HepG2 (cell line): ENCODE data around the gene FBXO24. TPM values are rescaled to one million over a fixed set of nuclear protein-coding genes. Genes with fewer than 3 reads are reported as not detected.
A peak's percentile ranks its signal among the peaks of the same experiment; 100 is the strongest.

Experiments used
- DPF2 ChIP-seq: sonication (generic); formaldehyde crosslinking; IDR thresholded peaks from 2 replicates; pipeline ENCODE4 v1.4.0; 2020; ENCODE audit warnings: mild to moderate bottlenecking, low read depth, missing genetic modification reagents, borderline replicate concordance
- EED ChIP-seq: sonication (generic); formaldehyde crosslinking; IDR thresholded peaks from 2 replicates; pipeline ENCODE4 v1.5.0; 2020; ENCODE audit warnings: mild to moderate bottlenecking, missing genetic modification reagents
- ELF1 ChIP-seq: sonication (generic); formaldehyde crosslinking; IDR thresholded peaks from 2 replicates; pipeline ENCODE4 v1.4.0; 2020; ENCODE audit warnings: missing genetic modification reagents
- JARID2 ChIP-seq: sonication (generic); formaldehyde crosslinking; IDR thresholded peaks from 2 replicates; pipeline ENCODE4 v1.8.1; 2023; ENCODE audit warnings: missing genetic modification reagents, inconsistent platforms; ENCODE audit not compliant: insufficient replicate concordance
- MEIS2 ChIP-seq: sonication (generic); formaldehyde crosslinking; IDR thresholded peaks from 2 replicates; pipeline ENCODE4 v1.9.0; 2021; ENCODE audit warnings: mild to moderate bottlenecking, missing genetic modification reagents
- NFIC ChIP-seq: IDR thresholded peaks from 2 replicates; pipeline ENCODE4 v1.6.1; 2012; ENCODE audit warnings: mild to moderate bottlenecking, low read length, inconsistent platforms
- REXO4 ChIP-seq: sonication (generic); formaldehyde crosslinking; IDR thresholded peaks from 2 replicates; pipeline ENCODE4 v1.8.0; 2022; ENCODE audit warnings: missing genetic modification reagents, mild to moderate bottlenecking, borderline replicate concordance
- TCF12 ChIP-seq, 2 experiments: fragments of 450-650 bp in 1 of 2; sonication (generic) in 1 of 2; formaldehyde crosslinking in 1 of 2; IDR thresholded peaks; 2 replicates each; pipeline versions ENCODE4 v1.6.1 to v1.8.0; 2017 to 2022; ENCODE audit warnings: antibody characterized with exemption in 1 of 2, mild to moderate bottlenecking in 1 of 2, missing genetic modification reagents in 1 of 2, moderate library complexity in 1 of 2
- TCF7 ChIP-seq: sonication (generic); IDR thresholded peaks from 2 replicates; pipeline ENCODE4 v1.6.1; 2016; ENCODE audit warnings: antibody characterized with exemption, low read depth
- ZFP82 ChIP-seq: sonication (generic); formaldehyde crosslinking; IDR thresholded peaks from 2 replicates; pipeline ENCODE4 v1.5.1; 2020; ENCODE audit warnings: mild to moderate bottlenecking, missing genetic modification reagents, borderline replicate concordance
- ZNF205 ChIP-seq: IDR thresholded peaks from 2 replicates; pipeline ENCODE4 v1.6.1; 2018; ENCODE audit warnings: missing biosample characterization, missing genetic modification reagents
- ZNF335 ChIP-seq: sonication (generic); formaldehyde crosslinking; IDR thresholded peaks from 2 replicates; pipeline ENCODE4 v1.4.0; 2020; ENCODE audit warnings: missing genetic modification reagents
- ZNF839 ChIP-seq: sonication (generic); formaldehyde crosslinking; IDR thresholded peaks from 2 replicates; pipeline ENCODE4 v1.4.0; 2020; ENCODE audit warnings: missing genetic modification reagents, mild to moderate bottlenecking, borderline replicate concordance
- ZNF879 ChIP-seq: sonication (generic); formaldehyde crosslinking; IDR thresholded peaks from 2 replicates; pipeline ENCODE4 v1.8.1; 2023; ENCODE audit warnings: missing genetic modification reagents
- polyA plus RNA-seq, 8 experiments: library from polyadenylated mRNA; depleted of rRNA in 3 of 8; stranded (reverse) in 7 of 8; unstranded in 1 of 8; fragments of >200 nt; fragmentation: Illumina TruSeq in 4 of 8; extraction: Trizol in 4 of 8; gene quantifications; 2 replicates each; pipeline versions ENCODE4 v1.2.1 to v1.2.3, GENCODE V29; 2011 to 2016; ENCODE audit warnings: low read depth in 4 of 8, missing spikeins in 1 of 8, mixed read lengths in 1 of 8; ENCODE audit not compliant: insufficient read depth in 1 of 8
- total RNA-seq, 5 experiments: library from RNA; depleted of rRNA; stranded (reverse); fragments of >200 nt; fragmentation: Illumina TruSeq; extraction: Trizol; gene quantifications; 2 replicates each; pipeline ENCODE4 v1.2.3, GENCODE V29; 2016; ENCODE audit warnings: low read depth in 1 of 5
- TF ChIP-seq, protein P1 (sequence below): sonication (generic); formaldehyde crosslinking; IDR thresholded peaks from 2 replicates; pipeline ENCODE4 v1.5.1; 2020; ENCODE audit warnings: mild to moderate bottlenecking, moderate library complexity, missing genetic modification reagents
- TF ChIP-seq, protein P2 (sequence below): sonication (generic); formaldehyde crosslinking; IDR thresholded peaks from 2 replicates; pipeline ENCODE4 v1.8.1; 2023; ENCODE audit warnings: mild to moderate bottlenecking, missing genetic modification reagents
- TF ChIP-seq, protein P3 (sequence below): sonication (generic); formaldehyde crosslinking; IDR thresholded peaks from 2 replicates; pipeline ENCODE4 v1.5.1; 2020; ENCODE audit warnings: missing genetic modification reagents, mild to moderate bottlenecking, borderline replicate concordance
- TF ChIP-seq, protein P4 (sequence below): fragments of 450-650 bp; IDR thresholded peaks from 2 replicates; pipeline ENCODE4 v1.6.1; 2017; ENCODE audit warnings: mild to moderate bottlenecking
- TF ChIP-seq, protein P5 (sequence below): sonication (generic); formaldehyde crosslinking; IDR thresholded peaks from 2 replicates; pipeline ENCODE4 v1.4.0; 2020; ENCODE audit warnings: mild to moderate bottlenecking, low read depth, missing genetic modification reagents

Gene FBXO24
- total and polyA plus RNA-seq, 2 of the 13 experiments (the other 11 are each of a cell fraction or from before 2014, with no cell fraction given) = 0.20 to 0.55 TPM

DNA sequence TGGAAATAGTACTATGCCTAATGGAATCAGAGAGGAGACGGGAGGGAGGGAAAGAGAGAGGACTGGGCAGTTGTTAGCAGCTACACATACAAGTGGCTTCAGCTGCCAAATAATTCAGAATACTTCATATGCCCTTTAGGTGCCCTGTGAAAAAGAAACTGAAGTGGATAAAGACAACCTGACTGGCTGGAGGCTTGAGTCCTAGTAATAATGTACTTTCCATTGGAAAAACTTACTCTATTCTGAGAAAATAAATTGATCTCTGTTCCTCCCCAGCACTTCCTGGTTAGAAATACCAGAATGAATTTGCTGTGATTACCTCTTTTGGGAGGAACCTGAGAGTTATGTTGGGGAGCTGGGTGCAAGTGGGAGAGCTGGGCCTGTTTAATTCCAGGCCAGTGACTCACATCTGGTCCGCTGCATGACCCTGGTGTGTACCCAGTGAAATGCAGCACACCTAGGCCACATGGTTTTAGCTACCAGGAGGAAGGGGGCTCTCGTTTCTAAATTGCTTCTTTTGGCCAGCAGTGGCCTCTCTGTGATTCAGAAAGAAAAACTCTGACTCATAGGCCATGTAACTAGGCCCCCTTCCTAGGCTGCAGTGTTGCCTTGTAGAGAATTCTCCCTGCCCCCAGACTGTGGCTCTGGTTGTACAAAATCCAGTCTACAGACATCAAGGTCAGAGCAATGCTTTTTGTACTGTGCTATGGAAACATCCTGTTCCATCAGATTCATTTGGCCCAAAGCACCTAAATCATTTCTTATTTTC lies 40.6 kb upstream of the FBXO24 start (continued):
- TF ChIP-seq DPF2 (peak; percentile 75; the same call in 1 of the 2 replicates), ZNF335 (CRISPR knock-in tag) (peak; percentile 68; the same call in 1 of the 2 replicates), TCF7 (peak; percentile 3; the same call in 1 of the 2 replicates), ZNF839 (no peak), JARID2 (peak; percentile 53), REXO4 (CRISPR knock-in tag) (no peak), ZNF205 (peak; percentile 46; the same call in 1 of the 2 replicates), NFIC (no peak), EED (no peak), ZFP82 (CRISPR knock-in tag) (no peak), TCF12 (IDR thresholded peaks at IDR 0.05) (no peak), TCF12 (CRISPR knock-in tag; IDR thresholded peaks at IDR 0.05) (0 out of 2 replicates have a peak, but pooled peaks have one; percentile 52), ELF1 (CRISPR knock-in tag) (peak; percentile 56; the same call in 1 of the 2 replicates), MEIS2 (CRISPR knock-in tag) (0 out of 2 replicates have a peak, but pooled peaks have one; percentile 32), ZNF879 (CRISPR knock-in tag) (0 out of 2 replicates have a peak, but pooled peaks have one; percentile 27)
- TF ChIP-seq, protein P1, sequence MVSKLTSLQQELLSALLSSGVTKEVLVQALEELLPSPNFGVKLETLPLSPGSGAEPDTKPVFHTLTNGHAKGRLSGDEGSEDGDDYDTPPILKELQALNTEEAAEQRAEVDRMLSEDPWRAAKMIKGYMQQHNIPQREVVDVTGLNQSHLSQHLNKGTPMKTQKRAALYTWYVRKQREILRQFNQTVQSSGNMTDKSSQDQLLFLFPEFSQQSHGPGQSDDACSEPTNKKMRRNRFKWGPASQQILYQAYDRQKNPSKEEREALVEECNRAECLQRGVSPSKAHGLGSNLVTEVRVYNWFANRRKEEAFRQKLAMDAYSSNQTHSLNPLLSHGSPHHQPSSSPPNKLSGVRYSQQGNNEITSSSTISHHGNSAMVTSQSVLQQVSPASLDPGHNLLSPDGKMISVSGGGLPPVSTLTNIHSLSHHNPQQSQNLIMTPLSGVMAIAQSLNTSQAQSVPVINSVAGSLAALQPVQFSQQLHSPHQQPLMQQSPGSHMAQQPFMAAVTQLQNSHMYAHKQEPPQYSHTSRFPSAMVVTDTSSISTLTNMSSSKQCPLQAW (CRISPR knock-in tag) = no peak
- TF ChIP-seq, protein P2, sequence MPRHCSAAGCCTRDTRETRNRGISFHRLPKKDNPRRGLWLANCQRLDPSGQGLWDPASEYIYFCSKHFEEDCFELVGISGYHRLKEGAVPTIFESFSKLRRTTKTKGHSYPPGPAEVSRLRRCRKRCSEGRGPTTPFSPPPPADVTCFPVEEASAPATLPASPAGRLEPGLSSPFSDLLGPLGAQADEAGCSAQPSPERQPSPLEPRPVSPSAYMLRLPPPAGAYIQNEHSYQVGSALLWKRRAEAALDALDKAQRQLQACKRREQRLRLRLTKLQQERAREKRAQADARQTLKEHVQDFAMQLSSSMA (CRISPR knock-in tag) = 0 out of 2 replicates have a peak, but pooled peaks have one; percentile 28
- TF ChIP-seq, protein P3, sequence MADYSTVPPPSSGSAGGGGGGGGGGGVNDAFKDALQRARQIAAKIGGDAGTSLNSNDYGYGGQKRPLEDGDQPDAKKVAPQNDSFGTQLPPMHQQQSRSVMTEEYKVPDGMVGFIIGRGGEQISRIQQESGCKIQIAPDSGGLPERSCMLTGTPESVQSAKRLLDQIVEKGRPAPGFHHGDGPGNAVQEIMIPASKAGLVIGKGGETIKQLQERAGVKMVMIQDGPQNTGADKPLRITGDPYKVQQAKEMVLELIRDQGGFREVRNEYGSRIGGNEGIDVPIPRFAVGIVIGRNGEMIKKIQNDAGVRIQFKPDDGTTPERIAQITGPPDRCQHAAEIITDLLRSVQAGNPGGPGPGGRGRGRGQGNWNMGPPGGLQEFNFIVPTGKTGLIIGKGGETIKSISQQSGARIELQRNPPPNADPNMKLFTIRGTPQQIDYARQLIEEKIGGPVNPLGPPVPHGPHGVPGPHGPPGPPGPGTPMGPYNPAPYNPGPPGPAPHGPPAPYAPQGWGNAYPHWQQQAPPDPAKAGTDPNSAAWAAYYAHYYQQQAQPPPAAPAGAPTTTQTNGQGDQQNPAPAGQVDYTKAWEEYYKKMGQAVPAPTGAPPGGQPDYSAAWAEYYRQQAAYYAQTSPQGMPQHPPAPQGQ (CRISPR knock-in tag) = no peak
- TF ChIP-seq, protein P4, sequence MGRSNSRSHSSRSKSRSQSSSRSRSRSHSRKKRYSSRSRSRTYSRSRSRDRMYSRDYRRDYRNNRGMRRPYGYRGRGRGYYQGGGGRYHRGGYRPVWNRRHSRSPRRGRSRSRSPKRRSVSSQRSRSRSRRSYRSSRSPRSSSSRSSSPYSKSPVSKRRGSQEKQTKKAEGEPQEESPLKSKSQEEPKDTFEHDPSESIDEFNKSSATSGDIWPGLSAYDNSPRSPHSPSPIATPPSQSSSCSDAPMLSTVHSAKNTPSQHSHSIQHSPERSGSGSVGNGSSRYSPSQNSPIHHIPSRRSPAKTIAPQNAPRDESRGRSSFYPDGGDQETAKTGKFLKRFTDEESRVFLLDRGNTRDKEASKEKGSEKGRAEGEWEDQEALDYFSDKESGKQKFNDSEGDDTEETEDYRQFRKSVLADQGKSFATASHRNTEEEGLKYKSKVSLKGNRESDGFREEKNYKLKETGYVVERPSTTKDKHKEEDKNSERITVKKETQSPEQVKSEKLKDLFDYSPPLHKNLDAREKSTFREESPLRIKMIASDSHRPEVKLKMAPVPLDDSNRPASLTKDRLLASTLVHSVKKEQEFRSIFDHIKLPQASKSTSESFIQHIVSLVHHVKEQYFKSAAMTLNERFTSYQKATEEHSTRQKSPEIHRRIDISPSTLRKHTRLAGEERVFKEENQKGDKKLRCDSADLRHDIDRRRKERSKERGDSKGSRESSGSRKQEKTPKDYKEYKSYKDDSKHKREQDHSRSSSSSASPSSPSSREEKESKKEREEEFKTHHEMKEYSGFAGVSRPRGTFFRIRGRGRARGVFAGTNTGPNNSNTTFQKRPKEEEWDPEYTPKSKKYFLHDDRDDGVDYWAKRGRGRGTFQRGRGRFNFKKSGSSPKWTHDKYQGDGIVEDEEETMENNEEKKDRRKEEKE = no peak
- TF ChIP-seq, protein P5, sequence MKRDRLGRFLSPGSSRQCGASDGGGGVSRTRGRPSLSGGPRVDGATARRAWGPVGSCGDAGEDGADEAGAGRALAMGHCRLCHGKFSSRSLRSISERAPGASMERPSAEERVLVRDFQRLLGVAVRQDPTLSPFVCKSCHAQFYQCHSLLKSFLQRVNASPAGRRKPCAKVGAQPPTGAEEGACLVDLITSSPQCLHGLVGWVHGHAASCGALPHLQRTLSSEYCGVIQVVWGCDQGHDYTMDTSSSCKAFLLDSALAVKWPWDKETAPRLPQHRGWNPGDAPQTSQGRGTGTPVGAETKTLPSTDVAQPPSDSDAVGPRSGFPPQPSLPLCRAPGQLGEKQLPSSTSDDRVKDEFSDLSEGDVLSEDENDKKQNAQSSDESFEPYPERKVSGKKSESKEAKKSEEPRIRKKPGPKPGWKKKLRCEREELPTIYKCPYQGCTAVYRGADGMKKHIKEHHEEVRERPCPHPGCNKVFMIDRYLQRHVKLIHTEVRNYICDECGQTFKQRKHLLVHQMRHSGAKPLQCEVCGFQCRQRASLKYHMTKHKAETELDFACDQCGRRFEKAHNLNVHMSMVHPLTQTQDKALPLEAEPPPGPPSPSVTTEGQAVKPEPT (CRISPR knock-in tag) = no peak
